ENCODE measurements around the gene GFI1B. TPM values are rescaled to one million over a fixed set of nuclear protein-coding genes. Genes with fewer than 3 reads are reported as not detected.

The GFI1B gene
- total RNA-seq, 1 donor from 2014 or later: not detected

DNA sequence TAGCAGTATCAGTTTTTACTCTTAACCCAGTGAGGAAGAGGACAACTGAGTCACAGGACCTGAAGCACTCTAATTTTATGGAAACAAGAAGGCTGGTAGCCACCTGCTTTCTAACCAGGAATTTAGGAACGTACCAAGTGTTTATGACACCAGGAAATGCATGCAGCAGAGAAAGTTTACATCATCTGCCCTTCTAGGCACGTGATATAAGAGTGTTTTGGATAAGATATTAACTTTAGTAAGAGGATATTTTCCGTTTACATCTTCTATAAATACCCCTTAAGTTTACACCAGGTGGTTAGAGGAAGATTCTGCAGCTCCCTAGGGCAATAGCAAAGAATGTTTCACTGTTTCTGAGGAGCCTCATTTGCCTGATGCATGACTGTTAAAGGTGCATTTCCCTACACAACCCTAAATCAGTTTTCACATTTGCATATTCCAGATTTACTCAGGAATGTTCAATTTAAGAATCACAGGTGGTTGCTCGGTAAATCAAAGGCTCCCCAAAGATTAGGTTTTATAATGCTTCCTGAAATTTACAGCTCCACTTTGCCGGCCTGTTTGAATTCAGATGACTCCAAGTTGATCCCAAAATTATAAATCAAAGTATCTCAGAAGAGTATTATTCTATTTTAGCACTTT is 35.8 kb upstream of the GFI1B start:
- DNase-seq (ENCODE audit: low read depth) (no peak), FAIRE-seq (no peak)
- Histone ChIP-seq H3K4me3 (ENCODE audit: low read depth, low read length) (no peak overlapping the region), H3K27me3 (ENCODE audit: control insufficient read depth, insufficient read depth, low read length) (no peaks in the 10 kb centered on the region), H3K36me3 (ENCODE audit: control insufficient read depth, insufficient read depth, low read length) (peaks cover 1% of the 10 kb centered on the region)
- no peak for TF ChIP-seq CTCF (IDR thresholded peaks at IDR 0.05; ENCODE audit: insufficient read depth, low read length, severe bottlenecking)

- H3K27me3 ChIP-seq (ENCODE audit: control insufficient read depth, insufficient read depth, low read length): no peaks in the 10 kb centered on the region
- peak overlapping the region; percentile 95 for H3K4me3 ChIP-seq (ENCODE audit: low read depth, low read length)
- FAIRE-seq: no peak
- no peak for TF ChIP-seq CTCF (IDR thresholded peaks at IDR 0.05; ENCODE audit: insufficient read depth, low read length, severe bottlenecking)
- no peak for DNase-seq (ENCODE audit: low read depth)
- H3K36me3 ChIP-seq (ENCODE audit: control insufficient read depth, insufficient read depth, low read length): peaks cover 1% of the 10 kb centered on the region
Observed at GRCh38 chr9:132943651-132944293, 34.7 kb upstream of the GFI1B start.

DNA sequence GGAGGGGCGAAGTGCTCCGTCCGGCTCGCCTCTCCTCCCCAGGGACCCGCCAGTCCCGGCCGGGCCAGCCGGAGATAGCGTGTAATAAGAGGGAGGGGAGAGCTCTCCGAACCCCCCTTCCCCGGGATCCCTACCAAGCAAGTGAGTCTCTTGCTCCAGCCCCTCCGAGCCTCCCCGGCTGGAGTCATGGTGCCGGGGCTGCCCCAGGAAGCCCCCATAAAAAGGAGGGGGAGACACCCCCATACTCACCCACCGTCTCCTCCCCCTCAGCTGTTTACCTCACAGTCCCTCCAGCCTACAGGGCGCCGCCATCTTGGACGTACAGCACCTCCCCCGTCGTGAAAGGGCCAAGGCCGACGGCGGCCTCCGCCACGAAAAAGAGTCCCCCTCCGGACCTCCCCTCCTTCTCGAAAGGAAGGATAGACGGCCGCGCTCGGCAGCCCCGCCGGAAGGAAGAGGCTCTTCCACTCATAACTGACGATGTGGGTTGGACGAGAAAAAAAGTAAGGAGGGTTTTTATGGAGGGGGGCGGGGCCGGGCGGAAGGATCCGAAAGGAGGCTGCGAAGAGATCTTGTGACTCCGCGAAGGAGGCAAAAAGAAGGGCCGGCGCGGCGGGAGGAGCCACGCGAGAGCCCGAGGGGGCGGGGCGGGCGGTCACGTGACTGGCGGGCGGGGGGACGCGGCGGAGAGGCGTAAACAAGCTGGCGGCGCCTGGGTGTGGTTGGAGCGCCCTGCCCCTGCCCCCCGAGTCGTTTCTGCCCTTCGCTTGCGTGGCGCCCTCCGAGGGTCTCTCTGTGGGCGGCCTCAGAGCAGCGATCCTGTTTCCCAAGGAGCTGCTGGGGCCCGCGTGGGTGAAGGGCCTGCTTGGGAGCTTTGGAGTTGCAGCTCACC is 34.0 kb upstream of the GFI1B start, which contains the start of gene TSC1:
TSS of gene TSC1 (minus strand) at position 323 of the 892 bp plus-strand sequence. CDS start 15,744 bp downstream, outside the sequence.
- no peak for TF ChIP-seq CTCF (IDR thresholded peaks at IDR 0.05; ENCODE audit: insufficient read depth, low read length, severe bottlenecking)
- Histone ChIP-seq H3K36me3 (ENCODE audit: control insufficient read depth, insufficient read depth, low read length) (no peaks in the 10 kb centered on the region), H3K27me3 (ENCODE audit: control insufficient read depth, insufficient read depth, low read length) (no peaks in the 10 kb centered on the region), H3K4me3 (ENCODE audit: low read depth, low read length) (peak within 1 kb of the TSS; percentile 95)
- DNase-seq (ENCODE audit: low read depth) (peak; percentile 76), FAIRE-seq (no peak)

GRCh38 chr9:132945186-132946130 is 33.0 kb upstream of the GFI1B start:
- no peak for FAIRE-seq
- TF ChIP-seq CTCF (IDR thresholded peaks at IDR 0.05; ENCODE audit: insufficient read depth, low read length, severe bottlenecking): no peak

GRCh38 chr9:132946211-132946610 is 32.3 kb upstream of the GFI1B start:
- Histone ChIP-seq H3K27me3 (ENCODE audit: control insufficient read depth, insufficient read depth, low read length) (no peaks in the 10 kb centered on the region), H3K36me3 (ENCODE audit: control insufficient read depth, insufficient read depth, low read length) (no peaks in the 10 kb centered on the region), H3K4me3 (ENCODE audit: low read depth, low read length) (no peak overlapping the region)
- no peak for FAIRE-seq
- DNase-seq (ENCODE audit: low read depth): no peak
- TF ChIP-seq CTCF (IDR thresholded peaks at IDR 0.05; ENCODE audit: insufficient read depth, low read length, severe bottlenecking): no peak

More at GRCh38 chr9:132945186-132946130, 33.0 kb upstream of the GFI1B start:
- Histone ChIP-seq H3K36me3 (ENCODE audit: control insufficient read depth, insufficient read depth, low read length) (no peaks in the 10 kb centered on the region), H3K4me3 (ENCODE audit: low read depth, low read length) (peak overlapping the region; percentile 95), H3K27me3 (ENCODE audit: control insufficient read depth, insufficient read depth, low read length) (no peaks in the 10 kb centered on the region)
- DNase-seq (ENCODE audit: low read depth): no peak
